Measurements from ENCODE around the gene KLHDC3. TPM values are rescaled to one million over a fixed set of nuclear protein-coding genes. Genes with fewer than 3 reads are reported as not detected.

KLHDC3 gene
- total RNA-seq, 1 experiment from 2014 or later, result 35.6 TPM

- no TSS peak for BruUV-seq (replicated peaks)
- CTCF ChIA-PET, result interaction anchor here (0.6 to 1.8 kb wide), 5 partner anchors 20 to 281 kb away, joined by 3 to 6 read pairs (median 4); no protein-coding TSS in a partner anchor
Observed at GRCh38 chr6:43053545-43054205, 39.6 kb downstream of the KLHDC3 start, which contains the start of gene CUL7. TSS of gene CUL7 (minus strand) at chr6:43053851. CDS start at chr6:43052788, 1,063 bp downstream.

GRCh38 chr6:43054206-43054943 is 40.3 kb downstream of the KLHDC3 start:
- H3K27me3 Mint-ChIP-seq (ENCODE audit: insufficient read depth, unreplicated experiment), result no peaks in the 10 kb centered on the region
- peaks cover 36% of the 10 kb centered on the region for H3K4me1 Mint-ChIP-seq (ENCODE audit: insufficient read depth, unreplicated experiment)
- peak overlapping the region; percentile 98 for H3K27ac Mint-ChIP-seq (ENCODE audit: low read depth, unreplicated experiment)
- CTCF ChIA-PET, result interaction anchor here (0.6 to 1.8 kb wide), 12 partner anchors 20 to 442 kb away, joined by 3 to 6 read pairs (median 3); partner anchors contain the start of gene CNPY3
- POLR2A ChIA-PET, result interaction anchor here (0.6 to 5.0 kb wide), 26 partner anchors 9 to 425 kb away, joined by 3 to 53 read pairs (median 6); partner anchors contain the start of genes CNPY3, CUL9, DNPH1 and KLHDC3
- peaks cover 58% of the 10 kb centered on the region for H3K36me3 Mint-ChIP-seq (ENCODE audit: insufficient read depth, unreplicated experiment)
- H3K9me3 Mint-ChIP-seq (ENCODE audit: unreplicated experiment), result no peaks in the 10 kb centered on the region
- peak overlapping the region; percentile 96 for H3K4me3 Mint-ChIP-seq (ENCODE audit: unreplicated experiment)
- TSS peak; percentile 98 for BruUV-seq (replicated peaks)
- DNase-seq (ENCODE audit: unreplicated experiment), result no peak
- intact Hi-C loops (cut with micrococcal nuclease), result loop anchor here (5.0 kb wide), 1 partner anchor 42 kb away; the partner anchor contains the start of genes KLHDC3 and MEA1
- no peak for TF ChIP-seq CTCF (IDR thresholded peaks at IDR 0.05; ENCODE audit: unreplicated experiment)

More at GRCh38 chr6:43053545-43054205, 39.6 kb downstream of the KLHDC3 start, which contains the start of gene CUL7:
- intact Hi-C loops (cut with micrococcal nuclease), result loop anchor here (5.0 kb wide), 1 partner anchor 41 kb away; the partner anchor contains the start of genes KLHDC3 and MEA1
- H3K9me3 Mint-ChIP-seq (ENCODE audit: unreplicated experiment), result no peaks in the 10 kb centered on the region
- peak; percentile 97 for DNase-seq (ENCODE audit: unreplicated experiment)
- H3K27ac Mint-ChIP-seq (ENCODE audit: low read depth, unreplicated experiment), result peak within 1 kb of the TSS; percentile 98
- H3K27me3 Mint-ChIP-seq (ENCODE audit: insufficient read depth, unreplicated experiment), result no peaks in the 10 kb centered on the region
- POLR2A ChIA-PET, result interaction anchor here (0.6 to 5.0 kb wide), 20 partner anchors 9 to 426 kb away, joined by 3 to 53 read pairs (median 6); partner anchors contain the start of genes CNPY3, CUL9, KLHDC3 and MEA1
- H3K4me1 Mint-ChIP-seq (ENCODE audit: insufficient read depth, unreplicated experiment), result peaks cover 36% of the 10 kb centered on the region
- peaks cover 59% of the 10 kb centered on the region for H3K36me3 Mint-ChIP-seq (ENCODE audit: insufficient read depth, unreplicated experiment)
- H3K4me3 Mint-ChIP-seq (ENCODE audit: unreplicated experiment), result peak within 1 kb of the TSS; percentile 96
- no peak for TF ChIP-seq CTCF (IDR thresholded peaks at IDR 0.05; ENCODE audit: unreplicated experiment)

GRCh38 chr6:43055966-43056365 is 41.9 kb downstream of the KLHDC3 start:
- BruUV-seq (replicated peaks), result no TSS peak
- Mint-ChIP-seq H3K4me1 (ENCODE audit: insufficient read depth, unreplicated experiment) (peaks cover 38% of the 10 kb centered on the region), H3K27ac (ENCODE audit: low read depth, unreplicated experiment) (no peak overlapping the region), H3K27me3 (ENCODE audit: insufficient read depth, unreplicated experiment) (no peaks in the 10 kb centered on the region), H3K4me3 (ENCODE audit: unreplicated experiment) (no peak overlapping the region), H3K9me3 (ENCODE audit: unreplicated experiment) (no peaks in the 10 kb centered on the region), H3K36me3 (ENCODE audit: insufficient read depth, unreplicated experiment) (peaks cover 49% of the 10 kb centered on the region)
- no peak for TF ChIP-seq CTCF (IDR thresholded peaks at IDR 0.05; ENCODE audit: unreplicated experiment)
- ChIA-PET POLR2A (interaction anchor here (0.6 to 5.0 kb wide), 10 partner anchors 21 to 1066 kb away, joined by 3 to 53 read pairs (median 7); partner anchors contain the start of genes CNPY3, CUL9, KLHDC3 and MEA1), CTCF (interaction anchor here (0.7 to 1.3 kb wide), 3 partner anchors 40 to 88 kb away, joined by 3 to 4 read pairs (median 4); no protein-coding TSS in a partner anchor)
- no peak for DNase-seq (ENCODE audit: unreplicated experiment)
- intact Hi-C loops (cut with micrococcal nuclease), result no loop called here

Measured in MCF 10A (cell line).